Breast epithelium (tissue), 4 donors: ENCODE results near the gene HDAC4. TPM values are rescaled to one million over a fixed set of nuclear protein-coding genes. Genes with fewer than 3 reads are reported as not detected.

Experiments
- DNase-seq, 2 donors: peaks; one replicate each; pipeline ENCODE4 v3.0.0-alpha.2; 2019; ENCODE audit warnings: low spot score in 2 of 2
- H3K27ac ChIP-seq, 2 donors: fragments of 200-600 bp; sonication (generic) in 1 of 2; one replicate each; pipeline ENCODE4 v1.5.1; 2016 to 2019; ENCODE audit warnings: mild to moderate bottlenecking in 1 of 2
- H3K27me3 ChIP-seq, 2 donors: fragments of 200-600 bp; sonication (generic) in 1 of 2; one replicate each; pipeline versions ENCODE4 v1.5.1 to v1.6.0; 2017 to 2019; ENCODE audit warnings: control low read depth in 1 of 2, mild to moderate bottlenecking in 1 of 2
- H3K36me3 ChIP-seq: fragments of 200-600 bp; one replicate; pipeline ENCODE4 v1.5.1; 2019
- H3K4me1 ChIP-seq, 2 donors: fragments of 200-600 bp; sonication (generic); one replicate each; pipeline ENCODE4 v1.5.1; 2016 to 2019; ENCODE audit warnings: control low read depth in 1 of 2
- H3K4me3 ChIP-seq, 3 donors: fragments of 200-600 bp; sonication (generic); 1 replicate in 2 of 3; 2 replicates in 1 of 3; pipeline ENCODE4 v1.5.1; 2016 to 2019; ENCODE audit warnings: mild to moderate bottlenecking in 3 of 3, moderate library complexity in 2 of 3
- H3K9me3 ChIP-seq, 2 donors: fragments of 200-600 bp; sonication (generic) in 1 of 2; one replicate each; pipeline ENCODE4 v1.5.1; 2016 to 2019; ENCODE audit warnings: control low read depth in 1 of 2
- POLR2A ChIP-seq: fragments of 450-650 bp; IDR thresholded peaks from one replicate; pipeline ENCODE4 v1.6.1; 2016; ENCODE audit warnings: antibody characterized with exemption, mild to moderate bottlenecking, moderate library complexity
- POLR2AphosphoS5 ChIP-seq, 3 donors: sonication (generic); formaldehyde crosslinking; IDR thresholded peaks; one replicate each; pipeline ENCODE4 v1.6.1; 2017; ENCODE audit warnings: antibody characterized with exemption in 3 of 3
- intact Hi-C: fragments of 100-400 bp; cut with DNase I; formaldehyde crosslinking; loops from one replicate; pipeline ENCODE4 v1.15.1; 2023; ENCODE audit warnings: low total_unique reads
- total RNA-seq, 3 donors: library from RNA; depleted of rRNA; stranded (reverse); fragments of >200 nt; gene quantifications; one replicate each; pipeline ENCODE4 v1.1.0, GENCODE V29; 2016
- TF ChIP-seq, protein P1 (sequence below), 3 donors: fragments of 450-650 bp; IDR thresholded peaks; one replicate each; pipeline ENCODE4 v1.5.1; 2016 to 2017; ENCODE audit warnings: antibody characterized with exemption in 3 of 3, mild to moderate bottlenecking in 3 of 3, moderate library complexity in 3 of 3

The HDAC4 gene
- total RNA-seq, 3 donors from 2014 or later = 20.3 to 36.0 (median 32.8) TPM

DNA sequence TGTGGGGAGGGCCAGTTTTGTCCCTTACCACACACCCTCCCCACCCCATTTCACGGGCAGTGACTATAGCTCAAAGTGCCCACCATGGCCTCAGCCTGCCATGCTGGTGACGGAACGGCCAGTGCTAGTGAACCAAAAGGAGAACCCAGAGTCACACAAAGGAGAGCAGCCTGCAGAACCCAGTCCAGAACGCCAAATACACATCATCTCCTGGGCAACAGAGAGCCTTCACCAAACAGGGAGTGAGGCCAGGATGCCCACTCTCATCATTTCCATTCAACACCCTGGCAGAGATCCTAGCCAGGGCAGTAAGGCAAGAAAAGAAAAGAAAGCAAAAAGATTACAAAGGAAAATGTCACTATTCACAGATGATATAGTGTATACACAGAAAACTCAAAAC lies 38.3 kb downstream of the HDAC4 start:
- TF ChIP-seq POLR2A = no peak
- TF ChIP-seq, protein P1, sequence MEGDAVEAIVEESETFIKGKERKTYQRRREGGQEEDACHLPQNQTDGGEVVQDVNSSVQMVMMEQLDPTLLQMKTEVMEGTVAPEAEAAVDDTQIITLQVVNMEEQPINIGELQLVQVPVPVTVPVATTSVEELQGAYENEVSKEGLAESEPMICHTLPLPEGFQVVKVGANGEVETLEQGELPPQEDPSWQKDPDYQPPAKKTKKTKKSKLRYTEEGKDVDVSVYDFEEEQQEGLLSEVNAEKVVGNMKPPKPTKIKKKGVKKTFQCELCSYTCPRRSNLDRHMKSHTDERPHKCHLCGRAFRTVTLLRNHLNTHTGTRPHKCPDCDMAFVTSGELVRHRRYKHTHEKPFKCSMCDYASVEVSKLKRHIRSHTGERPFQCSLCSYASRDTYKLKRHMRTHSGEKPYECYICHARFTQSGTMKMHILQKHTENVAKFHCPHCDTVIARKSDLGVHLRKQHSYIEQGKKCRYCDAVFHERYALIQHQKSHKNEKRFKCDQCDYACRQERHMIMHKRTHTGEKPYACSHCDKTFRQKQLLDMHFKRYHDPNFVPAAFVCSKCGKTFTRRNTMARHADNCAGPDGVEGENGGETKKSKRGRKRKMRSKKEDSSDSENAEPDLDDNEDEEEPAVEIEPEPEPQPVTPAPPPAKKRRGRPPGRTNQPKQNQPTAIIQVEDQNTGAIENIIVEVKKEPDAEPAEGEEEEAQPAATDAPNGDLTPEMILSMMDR (IDR thresholded peaks at IDR 0.05) = no peak
- no peak for TF ChIP-seq POLR2AphosphoS5 (IDR thresholded peaks at IDR 0.05)
- intact Hi-C loops = no loop called here
- Histone ChIP-seq H3K4me3 (no peak overlapping the region), H3K27ac (no peak overlapping the region), H3K4me1 (no peaks in the 10 kb centered on the region), H3K9me3 (no peaks in the 10 kb centered on the region), H3K27me3 (no peaks in the 10 kb centered on the region), H3K36me3 (no peaks in the 10 kb centered on the region)
- peak in 1 of 2 donors; percentile 5 for DNase-seq

DNA sequence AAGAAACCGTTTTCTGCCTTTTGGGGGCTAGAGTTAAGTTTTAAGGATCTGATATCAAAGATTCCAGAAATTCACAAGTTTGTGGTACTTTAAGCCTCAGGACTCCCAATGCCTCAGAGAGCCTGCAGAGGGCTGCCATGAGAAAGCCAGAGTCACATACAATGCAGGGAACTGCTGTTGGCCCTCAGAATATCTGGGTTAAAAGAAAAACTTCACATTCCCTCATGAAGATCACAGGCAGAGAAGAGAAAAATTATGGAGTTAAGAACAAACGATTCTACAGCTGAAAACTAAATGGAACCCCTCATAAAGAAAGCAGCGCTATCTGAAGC lies 39.5 kb downstream of the HDAC4 start:
- Histone ChIP-seq H3K27me3 (no peaks in the 10 kb centered on the region), H3K27ac (no peak overlapping the region), H3K4me3 (no peak overlapping the region), H3K9me3 (no peaks in the 10 kb centered on the region), H3K4me1 (no peaks in the 10 kb centered on the region), H3K36me3 (no peaks in the 10 kb centered on the region)
- intact Hi-C loops = no loop called here
- no peak for DNase-seq
- TF ChIP-seq POLR2AphosphoS5 (IDR thresholded peaks at IDR 0.05) (no peak), POLR2A (no peak)
- TF ChIP-seq, protein P1 (IDR thresholded peaks at IDR 0.05) = no peak

DNA sequence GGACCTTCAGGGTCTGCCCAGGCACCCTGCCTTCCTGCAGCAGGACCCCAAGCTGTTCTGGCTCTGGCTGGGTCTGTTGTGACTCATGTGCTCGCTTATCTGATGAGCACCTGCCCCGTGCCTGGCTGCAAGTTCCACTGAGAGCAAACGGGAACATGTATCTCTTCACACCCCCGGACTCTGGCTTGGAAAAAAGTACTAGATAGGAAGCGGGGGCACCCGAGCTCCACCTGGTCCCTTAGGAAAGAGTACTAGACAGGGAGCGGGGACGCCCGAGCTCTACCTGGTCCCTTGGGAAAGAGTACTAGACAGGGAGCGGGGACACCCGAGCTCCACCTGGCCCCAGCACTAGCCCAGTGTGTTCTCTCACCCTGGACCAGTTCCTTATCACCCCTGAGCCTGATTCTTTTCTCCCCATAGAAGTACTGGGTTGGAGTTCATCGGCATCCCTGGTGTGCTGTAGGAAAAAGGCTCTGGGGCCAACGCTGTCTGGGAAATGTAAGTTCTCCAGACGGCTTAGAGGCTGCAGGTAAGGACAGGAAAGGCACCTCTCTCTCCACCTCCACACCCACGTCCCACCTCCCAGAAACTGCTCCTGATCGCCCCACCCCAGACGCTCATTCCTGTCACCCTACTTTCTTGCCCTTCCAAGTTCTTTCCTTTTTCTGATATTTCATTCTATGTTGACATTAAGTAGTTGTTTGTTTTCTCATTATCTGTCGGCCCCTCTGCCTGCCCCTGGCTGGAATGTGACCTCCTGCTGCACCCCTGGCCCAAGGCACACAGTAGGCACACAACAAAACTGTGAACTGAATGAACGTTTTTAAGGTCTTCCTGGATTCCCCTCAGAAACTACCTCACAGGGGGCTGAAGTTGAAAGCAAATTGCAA lies 40.2 kb downstream of the HDAC4 start:
- Histone ChIP-seq H3K27ac (no peak overlapping the region), H3K27me3 (no peaks in the 10 kb centered on the region), H3K36me3 (no peaks in the 10 kb centered on the region), H3K9me3 (no peaks in the 10 kb centered on the region), H3K4me3 (no peak overlapping the region), H3K4me1 (no peaks in the 10 kb centered on the region)
- intact Hi-C loops = no loop called here
- TF ChIP-seq POLR2AphosphoS5 (IDR thresholded peaks at IDR 0.05) (no peak), POLR2A (no peak)
- TF ChIP-seq, protein P1 (IDR thresholded peaks at IDR 0.05) = no peak
- peak in 1 of 2 donors; percentile 27 for DNase-seq

DNA sequence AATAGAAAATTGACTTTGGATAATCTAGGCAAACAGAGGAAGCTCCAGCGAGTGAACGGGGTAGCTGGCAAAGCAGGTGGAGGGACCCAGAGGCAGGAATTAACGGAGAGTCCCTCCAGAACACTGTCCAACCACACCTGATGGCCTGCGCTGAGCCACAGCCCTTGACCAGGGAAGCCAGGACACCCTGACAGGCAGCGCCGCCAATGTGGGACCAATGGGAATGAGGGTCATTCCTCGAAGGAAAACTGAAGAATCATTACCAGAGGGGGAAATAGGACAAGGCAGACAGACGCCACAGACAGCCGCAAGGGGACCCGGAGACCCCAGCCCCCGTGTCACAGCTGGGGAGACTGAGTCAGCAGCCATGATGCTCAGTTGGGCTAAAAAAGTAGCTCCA lies 40.8 kb downstream of the HDAC4 start:
- DNase-seq = no peak

More for the DNA sequence above, 40.8 kb downstream of the HDAC4 start:
- Histone ChIP-seq H3K27me3 (no peaks in the 10 kb centered on the region), H3K4me1 (no peaks in the 10 kb centered on the region), H3K9me3 (no peaks in the 10 kb centered on the region), H3K4me3 (no peak overlapping the region), H3K27ac (no peak overlapping the region), H3K36me3 (no peaks in the 10 kb centered on the region)
- intact Hi-C loops = no loop called here
- TF ChIP-seq POLR2AphosphoS5 (IDR thresholded peaks at IDR 0.05) (no peak), POLR2A (no peak)
- TF ChIP-seq, protein P1 (IDR thresholded peaks at IDR 0.05) = no peak
